ENCODE data around the gene TMEM115. TPM values are rescaled to one million over a fixed set of nuclear protein-coding genes. Genes with fewer than 3 reads are reported as not detected.
A peak's percentile ranks its signal among the peaks of the same experiment; 100 is the strongest.

The TMEM115 gene
- total RNA-seq, 3 donors from 2014 or later, result 41.4 to 51.6 (median 41.4) TPM

DNA sequence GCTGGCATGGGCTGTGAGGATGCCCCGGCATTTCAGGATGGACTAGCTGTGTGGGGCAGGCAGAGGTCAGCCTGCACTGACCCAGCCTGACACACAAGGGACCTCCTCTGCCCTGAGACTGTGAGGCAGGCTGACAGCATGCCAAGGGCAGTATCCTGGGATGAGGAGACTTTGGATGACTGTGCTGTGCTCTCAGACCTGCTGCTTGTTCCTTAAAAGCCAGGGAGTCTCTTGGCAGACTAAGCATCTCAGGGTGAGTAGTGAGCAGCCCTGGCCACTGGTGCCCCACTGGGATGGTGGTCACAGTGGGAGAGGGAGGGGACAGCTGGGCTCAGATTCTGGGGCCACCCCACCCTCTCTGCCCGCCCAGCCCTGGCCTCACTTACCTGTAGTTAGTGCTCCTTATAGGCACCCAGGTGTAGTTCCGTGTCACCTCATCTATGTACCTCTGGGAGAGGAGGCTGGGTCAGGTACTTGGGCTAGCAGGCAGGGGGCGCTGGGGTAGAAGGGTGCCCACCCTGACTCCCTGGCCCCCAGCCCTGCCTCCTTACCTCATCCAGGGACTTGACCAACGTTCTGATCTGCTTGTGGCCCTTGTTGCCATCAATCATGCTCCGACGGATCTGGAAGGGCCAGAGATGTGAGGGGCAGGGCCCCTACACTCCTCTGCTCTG, 16.1 kb upstream of the TMEM115 start:
- H3K9me3 ChIP-seq, result no peaks in the 10 kb centered on the region
- peaks cover 3% of the 10 kb centered on the region for H3K4me1 ChIP-seq (ENCODE audit: low read depth)
- TF ChIP-seq, protein P1, sequence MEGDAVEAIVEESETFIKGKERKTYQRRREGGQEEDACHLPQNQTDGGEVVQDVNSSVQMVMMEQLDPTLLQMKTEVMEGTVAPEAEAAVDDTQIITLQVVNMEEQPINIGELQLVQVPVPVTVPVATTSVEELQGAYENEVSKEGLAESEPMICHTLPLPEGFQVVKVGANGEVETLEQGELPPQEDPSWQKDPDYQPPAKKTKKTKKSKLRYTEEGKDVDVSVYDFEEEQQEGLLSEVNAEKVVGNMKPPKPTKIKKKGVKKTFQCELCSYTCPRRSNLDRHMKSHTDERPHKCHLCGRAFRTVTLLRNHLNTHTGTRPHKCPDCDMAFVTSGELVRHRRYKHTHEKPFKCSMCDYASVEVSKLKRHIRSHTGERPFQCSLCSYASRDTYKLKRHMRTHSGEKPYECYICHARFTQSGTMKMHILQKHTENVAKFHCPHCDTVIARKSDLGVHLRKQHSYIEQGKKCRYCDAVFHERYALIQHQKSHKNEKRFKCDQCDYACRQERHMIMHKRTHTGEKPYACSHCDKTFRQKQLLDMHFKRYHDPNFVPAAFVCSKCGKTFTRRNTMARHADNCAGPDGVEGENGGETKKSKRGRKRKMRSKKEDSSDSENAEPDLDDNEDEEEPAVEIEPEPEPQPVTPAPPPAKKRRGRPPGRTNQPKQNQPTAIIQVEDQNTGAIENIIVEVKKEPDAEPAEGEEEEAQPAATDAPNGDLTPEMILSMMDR (IDR thresholded peaks at IDR 0.05), result no peak
- ATAC-seq (no peak), DNase-seq (no peak)
- intact Hi-C loops (cut with DNase I, micrococcal nuclease), result no loop called here
- no peaks in the 10 kb centered on the region for H3K36me3 ChIP-seq (ENCODE audit: low read depth)
- H3K4me3 ChIP-seq, result no peak overlapping the region

DNA sequence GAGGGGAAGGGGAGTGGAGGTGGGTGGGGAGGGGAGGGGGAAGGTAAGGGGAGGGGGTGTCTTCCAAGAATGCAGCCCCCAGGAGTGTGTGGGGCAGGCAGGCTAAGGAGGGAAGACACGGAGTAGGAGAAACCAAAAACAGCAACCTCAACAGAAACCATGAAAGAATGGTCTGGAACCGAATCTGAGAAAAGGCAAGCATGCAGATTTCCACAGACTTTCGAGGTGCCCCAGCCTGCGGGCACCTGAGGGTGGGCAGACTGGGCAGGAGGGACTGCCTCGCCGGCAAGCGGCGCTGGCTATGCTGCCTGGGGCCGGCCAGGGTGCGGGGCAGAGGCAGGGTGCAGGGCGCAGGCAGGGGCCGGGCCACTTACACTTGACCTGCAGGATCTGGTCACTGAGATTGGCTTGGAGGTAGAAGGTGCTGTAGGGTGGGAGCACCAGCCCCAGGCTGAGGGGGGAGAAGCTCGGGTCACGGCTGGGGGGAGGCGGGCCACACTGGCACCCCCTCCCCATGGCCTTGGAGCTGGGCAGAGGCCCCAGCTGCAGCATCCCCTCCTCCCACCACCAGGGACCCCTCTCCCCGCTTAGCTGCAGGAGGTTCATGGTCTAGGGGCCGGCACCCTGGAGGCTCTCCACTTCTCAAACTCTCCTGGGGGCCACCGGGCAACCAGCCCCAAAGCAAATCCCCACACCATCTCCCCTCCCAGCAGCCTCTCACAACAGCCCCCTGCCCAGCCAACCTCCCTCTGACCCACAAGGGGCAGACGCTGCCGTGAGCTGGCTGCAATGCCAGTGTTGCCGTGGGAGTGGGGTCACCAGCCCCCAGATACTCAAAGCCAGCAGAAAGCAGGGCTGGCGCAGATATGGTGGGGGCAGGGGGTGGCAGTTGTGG, 15.3 kb upstream of the TMEM115 start:
- ATAC-seq (no peak), DNase-seq (no peak)
- Histone ChIP-seq H3K4me3 (no peak overlapping the region), H3K4me1 (ENCODE audit: low read depth) (peaks cover 3% of the 10 kb centered on the region), H3K9me3 (no peaks in the 10 kb centered on the region), H3K36me3 (ENCODE audit: low read depth) (no peaks in the 10 kb centered on the region)
- intact Hi-C loops (cut with DNase I, micrococcal nuclease), result no loop called here
- TF ChIP-seq, protein P1 (IDR thresholded peaks at IDR 0.05), result no peak

DNA sequence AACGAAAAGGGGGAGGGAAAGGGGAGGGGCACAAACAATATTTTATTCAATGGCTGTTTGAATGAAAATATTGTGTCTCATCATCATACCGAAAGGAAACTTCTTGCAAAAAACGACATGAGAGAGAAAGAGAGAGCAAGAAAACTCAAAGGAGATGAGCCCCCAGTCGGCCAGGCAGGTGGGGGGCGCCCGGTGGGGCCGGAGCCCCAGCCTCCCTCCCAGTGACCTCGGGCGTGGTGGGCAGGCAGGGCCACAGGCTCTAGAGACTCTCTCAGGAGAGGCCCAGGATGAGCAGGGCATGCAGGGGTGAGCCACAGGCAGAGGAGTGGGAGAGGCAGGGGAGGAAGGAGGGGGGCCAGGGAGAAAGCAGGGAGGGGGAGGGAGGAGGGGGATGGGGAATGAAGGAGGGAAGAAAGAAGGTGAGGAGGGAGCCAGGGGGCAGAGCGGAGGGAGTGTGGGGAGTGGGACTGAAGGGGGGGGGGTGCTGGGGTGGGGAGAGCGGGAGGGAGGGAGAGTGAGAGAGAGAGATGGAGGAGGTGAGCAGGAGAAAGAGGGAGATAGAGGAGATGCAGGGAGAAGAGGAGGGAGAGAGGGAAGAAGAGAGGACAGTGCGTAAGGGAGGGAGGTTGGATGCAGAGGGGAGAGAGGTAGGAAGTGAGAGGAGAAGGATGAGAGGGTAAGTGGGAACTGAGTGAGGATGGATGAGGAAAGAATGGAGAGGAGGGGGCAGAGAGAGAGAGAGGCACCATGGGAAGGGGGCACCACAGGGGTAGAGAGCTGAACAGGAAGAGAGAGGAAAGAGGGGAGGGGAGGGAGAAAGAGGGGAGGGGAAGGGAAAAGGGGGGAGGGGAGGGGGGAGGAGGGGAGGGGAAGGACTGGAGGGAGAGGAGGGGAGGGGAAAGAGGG, 14.1 kb upstream of the TMEM115 start:
- H3K4me1 ChIP-seq (ENCODE audit: low read depth), result peaks cover 3% of the 10 kb centered on the region
- no peak overlapping the region for H3K4me3 ChIP-seq
- ATAC-seq, result no peak
- intact Hi-C loops (cut with DNase I, micrococcal nuclease), result no loop called here
- DNase-seq, result no peak
- TF ChIP-seq, protein P1 (IDR thresholded peaks at IDR 0.05), result no peak
- no peaks in the 10 kb centered on the region for H3K9me3 ChIP-seq
- H3K36me3 ChIP-seq (ENCODE audit: low read depth), result no peaks in the 10 kb centered on the region

DNA sequence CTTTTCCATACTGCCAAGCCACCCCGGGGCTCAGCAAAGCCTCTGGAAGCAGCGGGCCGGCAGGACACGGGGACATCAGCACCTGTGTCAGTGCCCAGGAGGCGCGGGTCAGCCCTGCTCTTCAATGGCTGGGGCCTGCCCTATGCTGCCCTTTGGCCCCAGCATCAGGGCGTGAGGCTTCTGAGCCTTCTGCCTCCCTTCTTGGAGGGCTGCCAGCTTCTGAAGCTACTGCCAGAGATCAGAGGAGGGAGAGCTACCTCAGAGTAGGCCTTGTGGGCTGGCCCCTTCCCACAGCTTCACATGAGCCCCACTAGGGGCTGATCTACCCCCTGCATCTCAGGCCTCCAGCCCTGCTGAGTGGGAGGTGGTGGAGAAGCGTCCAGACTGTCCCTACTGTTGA, 13.0 kb upstream of the TMEM115 start:
- Histone ChIP-seq H3K36me3 (ENCODE audit: low read depth) (no peaks in the 10 kb centered on the region), H3K9me3 (no peaks in the 10 kb centered on the region), H3K4me3 (no peak overlapping the region), H3K4me1 (ENCODE audit: low read depth) (peaks cover 3% of the 10 kb centered on the region)
- intact Hi-C loops (cut with DNase I, micrococcal nuclease), result no loop called here
- TF ChIP-seq, protein P1 (IDR thresholded peaks at IDR 0.05), result no peak
- DNase-seq, result peak in 2 of 3 donors; percentile 69 to 80
- peak; percentile 76 for ATAC-seq

DNA sequence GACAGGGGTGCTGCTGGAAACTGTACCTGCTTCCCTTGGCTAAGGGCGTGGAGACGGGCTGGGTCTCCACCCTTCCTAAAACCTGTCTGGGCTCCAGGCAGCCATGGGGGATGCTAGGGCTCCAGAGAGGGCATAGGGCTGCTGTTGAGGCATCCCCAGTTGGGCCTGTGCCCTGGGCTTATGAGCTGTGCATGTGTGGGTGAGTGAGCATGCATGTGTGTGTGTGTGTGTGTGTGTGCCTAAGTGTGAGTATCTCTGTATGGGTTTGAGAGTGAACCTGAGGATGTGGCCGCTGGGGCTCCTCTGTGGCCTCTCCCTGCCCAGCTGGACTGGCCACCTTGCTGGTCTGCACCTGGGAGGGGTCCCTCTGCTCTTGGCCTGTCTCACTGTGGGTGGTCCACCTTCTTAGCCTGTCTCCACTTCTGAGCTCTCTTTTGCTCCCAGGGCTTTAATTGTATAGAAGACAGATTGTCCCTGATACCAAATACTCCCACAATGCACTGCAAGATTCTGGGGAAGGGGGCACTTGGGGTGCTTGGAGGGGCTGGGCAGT, 11.9 kb upstream of the TMEM115 start:
- intact Hi-C loops (cut with DNase I, micrococcal nuclease), result no loop called here
- DNase-seq (no peak), ATAC-seq (no peak)
- H3K4me3 ChIP-seq, result no peak overlapping the region
- TF ChIP-seq, protein P1 (IDR thresholded peaks at IDR 0.05), result no peak
- H3K9me3 ChIP-seq, result no peaks in the 10 kb centered on the region
- no peaks in the 10 kb centered on the region for H3K36me3 ChIP-seq (ENCODE audit: low read depth)
- peaks cover 4% of the 10 kb centered on the region for H3K4me1 ChIP-seq (ENCODE audit: low read depth)

Measured in mucosa of descending colon (tissue), 3 donors.